NCI-H128 (cell line): Measurements from ENCODE around the gene FOXO6.

ENCODE experiments used
- DNase-seq: peaks from one replicate; lab custom pipeline; 2025; ENCODE audit not compliant: unreplicated experiment; lab: John Stamatoyannopoulos, UW

FOXO6 gene

GRCh38 chr1:41380979-41381691, 19.9 kb downstream of the FOXO6 start:
- peak; percentile 85 for DNase-seq

- no peak for DNase-seq
Measured at GRCh38 chr1:41381692-41382479, 20.7 kb downstream of the FOXO6 start.

DNA sequence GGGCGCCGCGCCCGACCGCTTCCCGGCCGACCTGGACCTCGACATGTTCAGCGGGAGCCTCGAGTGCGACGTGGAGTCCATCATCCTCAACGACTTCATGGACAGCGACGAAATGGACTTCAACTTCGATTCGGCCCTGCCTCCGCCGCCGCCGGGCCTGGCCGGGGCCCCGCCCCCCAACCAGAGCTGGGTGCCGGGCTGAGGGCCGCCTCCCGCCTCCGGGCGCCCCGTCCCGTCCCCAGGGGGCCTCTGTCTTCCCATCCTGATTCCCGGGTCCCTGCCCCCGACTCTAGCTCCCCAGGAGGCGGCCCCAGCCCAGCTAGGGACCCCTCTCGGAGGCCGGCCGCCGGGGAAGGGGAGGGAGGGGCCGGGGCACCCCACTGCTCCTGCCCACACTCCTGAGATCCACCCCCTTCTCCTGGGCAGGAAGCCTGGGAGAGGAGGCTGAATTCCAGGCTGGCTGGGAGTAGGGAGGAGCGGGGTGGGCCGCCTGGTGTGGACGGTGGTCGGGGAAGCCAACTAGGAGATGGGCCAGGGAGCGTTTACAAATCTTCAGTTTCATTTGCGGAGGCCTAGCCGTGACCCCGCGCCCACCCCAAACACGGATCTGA, 21.4 kb downstream of the FOXO6 start:
- no peak for DNase-seq

DNA sequence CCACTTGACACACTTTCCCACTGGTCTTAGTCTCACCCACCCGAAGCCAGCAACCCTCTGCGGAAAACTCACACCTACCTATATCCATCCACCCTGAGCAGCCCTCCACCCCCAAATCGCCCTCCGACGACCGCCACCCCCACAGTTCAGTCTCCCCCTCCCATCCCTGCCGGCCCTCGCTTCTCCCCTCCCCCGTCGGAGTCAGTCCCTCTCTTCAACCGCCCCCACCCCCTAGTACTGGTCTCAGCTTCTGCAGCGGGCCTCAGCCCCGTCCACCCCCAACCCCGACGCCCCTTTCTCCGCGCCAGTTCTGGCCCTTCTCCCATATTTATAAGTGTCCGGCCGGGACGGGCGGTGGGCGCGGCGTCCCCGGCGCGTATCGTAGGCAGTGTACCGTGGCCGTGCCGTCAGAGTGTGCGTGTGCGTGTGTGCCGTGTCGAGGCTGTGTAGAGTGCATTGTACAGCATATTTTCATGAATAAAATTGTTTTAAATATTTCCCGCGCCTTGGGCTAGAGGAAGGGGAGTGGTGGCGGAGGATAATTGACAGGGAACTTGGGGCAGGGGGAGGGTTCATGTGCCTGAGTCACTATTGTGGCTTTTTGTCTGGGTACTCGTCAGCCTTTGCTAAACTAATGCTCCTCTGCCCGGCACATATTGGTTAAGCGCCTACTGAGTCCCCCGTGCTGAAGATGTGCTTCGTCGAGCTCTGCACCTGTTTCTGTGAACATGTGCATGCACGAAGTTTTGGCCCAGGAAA, 22.0 kb downstream of the FOXO6 start:
- no peak for DNase-seq

DNA sequence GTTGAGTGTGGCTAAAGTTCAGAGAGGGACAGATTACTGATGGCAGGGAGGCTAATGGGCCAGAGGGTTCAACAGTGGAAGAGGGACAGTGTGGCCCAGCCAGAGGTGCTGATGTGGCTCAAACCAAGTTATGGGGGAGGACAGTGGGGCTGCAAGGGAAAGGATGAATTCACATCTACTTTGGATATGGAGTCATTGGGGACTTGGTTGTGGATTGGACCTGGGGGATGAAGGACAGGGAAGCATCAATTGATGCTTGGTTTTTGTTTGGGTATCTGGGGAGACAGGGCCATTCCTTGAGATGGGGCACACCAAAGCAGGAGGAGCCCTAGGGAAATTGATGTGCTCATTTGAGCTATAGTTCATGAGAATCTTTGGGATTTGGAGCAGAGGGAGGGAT, 23.3 kb downstream of the FOXO6 start:
- DNase-seq = no peak

DNA sequence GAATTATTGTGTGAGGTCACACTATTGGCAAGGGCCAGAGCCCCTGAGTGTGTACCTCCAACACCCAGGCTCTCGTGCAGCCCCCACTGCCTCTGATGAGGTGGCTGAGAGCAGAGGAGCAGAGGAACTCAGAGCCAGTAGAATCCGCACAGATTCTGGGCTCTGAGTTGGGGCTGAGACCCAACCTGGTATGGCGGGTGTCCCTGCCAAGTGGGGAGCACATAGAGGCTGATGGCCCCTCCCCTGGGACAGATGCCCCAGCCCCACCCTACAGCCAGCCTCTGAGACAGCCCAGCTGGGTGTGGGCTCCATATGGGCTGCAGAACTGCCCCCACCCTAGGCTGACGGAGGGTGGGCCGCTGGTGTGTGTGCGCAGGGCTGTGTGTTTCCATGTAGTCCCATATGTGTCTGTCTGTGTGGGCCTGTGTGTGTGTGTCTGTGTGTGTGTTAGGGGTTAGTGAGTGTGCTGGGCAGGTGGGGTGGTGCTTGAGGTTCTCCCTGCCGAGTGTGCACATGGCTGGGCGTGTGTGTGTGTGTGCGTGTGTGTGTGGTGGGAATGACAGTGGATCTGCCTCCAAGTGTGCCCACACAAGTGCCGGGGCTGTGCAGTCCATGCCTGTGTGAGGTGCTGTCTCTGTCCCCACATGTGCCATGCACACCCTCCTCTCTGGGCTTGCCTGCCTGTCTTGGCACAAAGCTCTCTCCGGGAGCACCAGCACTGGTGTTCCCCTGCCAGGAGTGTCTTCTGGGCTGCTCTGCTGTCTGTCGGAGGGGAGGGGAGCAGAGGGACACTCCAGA, 24.4 kb downstream of the FOXO6 start:
- DNase-seq = no peak

DNA sequence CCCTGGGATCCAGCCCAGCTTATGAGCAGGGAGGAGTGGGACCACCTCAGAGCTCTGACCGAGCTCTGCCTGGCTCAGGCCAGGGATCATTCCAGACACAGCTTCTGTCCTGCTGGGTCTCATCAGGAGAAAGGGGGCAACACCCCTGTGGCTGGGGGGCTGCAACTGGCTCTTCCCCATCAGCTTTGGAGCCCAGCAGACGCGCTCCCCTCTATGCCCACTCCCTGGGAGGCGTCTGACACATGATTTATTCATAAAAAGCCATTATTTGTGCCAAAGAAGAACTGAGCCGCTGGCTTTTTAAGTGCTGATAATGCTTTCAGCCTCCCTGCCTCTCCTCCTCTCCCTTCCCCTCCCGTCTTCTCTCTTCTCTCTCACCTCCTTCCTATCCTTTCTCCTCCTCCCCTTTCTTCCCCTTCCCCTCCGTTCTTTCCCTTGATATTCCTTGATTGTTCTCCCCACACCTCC, 25.0 kb downstream of the FOXO6 start:
- no peak for DNase-seq

GRCh38 chr1:41387667-41388091, 26.4 kb downstream of the FOXO6 start:
- DNase-seq = peak; percentile 73

DNA sequence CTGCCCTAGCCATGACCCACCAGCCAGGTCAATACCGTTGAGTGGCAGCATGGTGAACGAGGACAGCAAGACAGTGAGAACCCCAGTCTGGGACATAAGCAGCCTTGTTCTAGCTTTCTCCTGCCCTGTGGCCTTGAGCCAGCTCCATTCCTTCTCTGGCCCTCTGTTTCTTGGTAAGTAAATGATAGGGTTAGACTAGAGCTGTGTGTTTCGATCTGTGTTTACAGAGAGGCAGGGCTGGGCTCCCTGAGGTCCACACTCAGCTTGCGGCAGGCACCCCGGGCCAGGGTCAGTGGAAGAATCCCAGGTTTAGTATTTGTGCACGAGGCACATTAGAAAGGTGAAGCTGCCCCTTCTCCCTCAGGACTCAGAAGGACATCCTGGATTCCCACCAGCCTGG, 27.3 kb downstream of the FOXO6 start:
- no peak for DNase-seq

- DNase-seq = no peak
Measured at GRCh38 chr1:41389009-41389408, 27.8 kb downstream of the FOXO6 start.

GRCh38 chr1:41390166-41390565, 28.9 kb downstream of the FOXO6 start:
- DNase-seq = peak; percentile 76

- DNase-seq = no peak
Measured at GRCh38 chr1:41390573-41390972, 29.3 kb downstream of the FOXO6 start.

GRCh38 chr1:41391834-41392527, 30.7 kb downstream of the FOXO6 start:
- DNase-seq = no peak

DNA sequence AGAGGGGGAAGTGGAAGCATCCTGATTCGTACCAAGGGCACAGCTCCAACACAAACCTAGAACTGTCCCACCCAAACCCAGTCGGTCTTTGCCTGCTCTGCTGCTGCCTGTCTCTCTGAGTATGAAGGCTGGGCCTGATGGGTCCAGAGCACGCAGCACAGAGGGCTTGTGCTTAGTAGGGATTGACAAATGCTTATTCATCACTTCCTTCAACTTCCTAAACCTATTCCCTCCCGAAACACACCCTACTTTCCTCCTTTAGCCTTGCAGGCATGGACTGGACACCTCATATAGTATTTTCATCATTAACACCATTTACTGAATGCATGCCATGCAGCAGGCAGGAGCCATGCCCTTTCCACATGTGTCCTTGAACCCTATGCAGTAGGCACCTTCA, 31.3 kb downstream of the FOXO6 start:
- no peak for DNase-seq

- DNase-seq = no peak
Measured at GRCh38 chr1:41393716-41394368, 32.6 kb downstream of the FOXO6 start.

GRCh38 chr1:41394369-41394744, 33.1 kb downstream of the FOXO6 start:
- no peak for DNase-seq

GRCh38 chr1:41394959-41395956, 34.0 kb downstream of the FOXO6 start:
- peak; percentile 83 for DNase-seq

DNA sequence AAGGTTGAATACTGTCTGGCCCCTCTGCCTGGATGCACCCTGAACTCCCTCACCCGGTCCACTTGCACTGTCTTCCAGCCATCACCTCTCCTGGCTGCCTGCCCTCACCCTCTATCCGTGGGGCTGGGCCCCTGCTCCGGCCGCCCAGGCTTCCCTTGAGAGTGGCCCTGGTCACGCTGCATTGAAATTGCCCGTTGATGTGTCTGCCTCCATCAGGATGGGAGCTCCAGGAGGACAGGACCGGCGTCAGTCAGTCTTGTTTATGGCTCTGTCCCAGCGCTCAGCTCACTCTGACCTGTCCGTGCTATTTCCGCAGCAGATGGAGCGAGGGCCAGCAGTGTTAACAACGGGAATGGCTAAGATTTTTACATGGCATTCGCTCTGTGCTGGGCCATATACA, 34.9 kb downstream of the FOXO6 start:
- no peak for DNase-seq
